Central memory CD8-positive, alpha-beta T cell (primary cell): ENCODE data around the gene SASH1.

ENCODE experiments used
- ATAC-seq: fragments of 150-1000 bp; cut with Tn5 transposase; replicated peaks from 2 replicates; pipeline ENCODE4 v1.10.0; 2022; ENCODE audit warnings: mild to moderate bottlenecking, moderate FRiP score, moderate number of reproducible peaks; ENCODE audit not compliant: poor library complexity, severe bottlenecking; ENCODE audit errors: extremely low read depth
- DNase-seq, 2 donors: peaks; one replicate each; pipeline ENCODE4 v3.0.0; 2021; ENCODE audit warnings: low spot score in 2 of 2
- H3K27ac Mint-ChIP-seq: one replicate; pipeline ENCODE4 v1.8.0; 2022; ENCODE audit warnings: low read depth, mild to moderate bottlenecking, moderate library complexity, mixed read lengths
- H3K27me3 Mint-ChIP-seq: one replicate; pipeline ENCODE4 v1.8.0; 2022; ENCODE audit warnings: mixed read lengths
- H3K36me3 Mint-ChIP-seq: one replicate; pipeline ENCODE4 v1.8.0; 2022; ENCODE audit warnings: mild to moderate bottlenecking, moderate library complexity, mixed read lengths; ENCODE audit not compliant: insufficient read depth
- H3K4me1 Mint-ChIP-seq: one replicate; pipeline ENCODE4 v1.8.0; 2022; ENCODE audit warnings: mixed read lengths
- H3K4me3 Mint-ChIP-seq: one replicate; pipeline ENCODE4 v1.8.0; 2022; ENCODE audit warnings: mild to moderate bottlenecking, moderate library complexity, mixed read lengths
- H3K9me3 Mint-ChIP-seq: one replicate; pipeline ENCODE4 v1.8.0; 2022; ENCODE audit warnings: mixed read lengths

The SASH1 gene

GRCh38 chr6:148559848-148560433, 217.3 kb downstream of the SASH1 start:
- DNase-seq (peak; percentile 55 to 63), ATAC-seq (peak; percentile 59)
- Mint-ChIP-seq H3K27me3 (peaks cover 42% of the 10 kb centered on the region), H3K27ac (no peak overlapping the region), H3K9me3 (no peaks in the 10 kb centered on the region), H3K36me3 (peaks cover 1% of the 10 kb centered on the region), H3K4me1 (peaks cover 9% of the 10 kb centered on the region), H3K4me3 (no peak overlapping the region)

- Mint-ChIP-seq H3K4me1 (peaks cover 20% of the 10 kb centered on the region), H3K27me3 (peaks cover 44% of the 10 kb centered on the region), H3K9me3 (no peaks in the 10 kb centered on the region), H3K4me3 (no peak overlapping the region), H3K27ac (no peak overlapping the region), H3K36me3 (peaks cover 1% of the 10 kb centered on the region)
- no peak for ATAC-seq
- no peak for DNase-seq
Observed at GRCh38 chr6:148561629-148562028, 219.0 kb downstream of the SASH1 start.

- H3K4me1 Mint-ChIP-seq, result peaks cover 19% of the 10 kb centered on the region
- H3K27ac Mint-ChIP-seq, result no peak overlapping the region
- H3K27me3 Mint-ChIP-seq, result peaks cover 40% of the 10 kb centered on the region
- no peak overlapping the region for H3K4me3 Mint-ChIP-seq
- H3K36me3 Mint-ChIP-seq, result peaks cover 1% of the 10 kb centered on the region
- DNase-seq (no peak), ATAC-seq (no peak)
- no peaks in the 10 kb centered on the region for H3K9me3 Mint-ChIP-seq
Observed at GRCh38 chr6:148563066-148563465, 220.4 kb downstream of the SASH1 start.

- no peak overlapping the region for H3K4me3 Mint-ChIP-seq
- H3K27me3 Mint-ChIP-seq, result peaks cover 43% of the 10 kb centered on the region
- H3K9me3 Mint-ChIP-seq, result no peaks in the 10 kb centered on the region
- ATAC-seq (no peak), DNase-seq (no peak)
- H3K27ac Mint-ChIP-seq, result no peak overlapping the region
- H3K36me3 Mint-ChIP-seq, result no peaks in the 10 kb centered on the region
- H3K4me1 Mint-ChIP-seq, result peaks cover 18% of the 10 kb centered on the region
Observed at GRCh38 chr6:148564494-148565035, 221.9 kb downstream of the SASH1 start.

- Mint-ChIP-seq H3K36me3 (no peaks in the 10 kb centered on the region), H3K4me1 (peaks cover 18% of the 10 kb centered on the region), H3K27ac (no peak overlapping the region), H3K9me3 (no peaks in the 10 kb centered on the region), H3K4me3 (no peak overlapping the region), H3K27me3 (peaks cover 51% of the 10 kb centered on the region)
- ATAC-seq (no peak), DNase-seq (no peak)
Observed at GRCh38 chr6:148565321-148565926, 222.8 kb downstream of the SASH1 start.

GRCh38 chr6:148565930-148566663, 223.5 kb downstream of the SASH1 start:
- DNase-seq (no peak), ATAC-seq (peak; percentile 30)
- Mint-ChIP-seq H3K36me3 (no peaks in the 10 kb centered on the region), H3K27me3 (peaks cover 57% of the 10 kb centered on the region), H3K4me3 (no peak overlapping the region), H3K9me3 (no peaks in the 10 kb centered on the region), H3K4me1 (peaks cover 18% of the 10 kb centered on the region), H3K27ac (peak overlapping the region; percentile 80)

GRCh38 chr6:148566664-148567350, 224.2 kb downstream of the SASH1 start:
- Mint-ChIP-seq H3K9me3 (no peaks in the 10 kb centered on the region), H3K27me3 (peaks cover 63% of the 10 kb centered on the region), H3K36me3 (no peaks in the 10 kb centered on the region), H3K27ac (peak overlapping the region; percentile 80), H3K4me1 (peaks cover 18% of the 10 kb centered on the region), H3K4me3 (peak overlapping the region; percentile 22)
- ATAC-seq (peak; percentile 82), DNase-seq (peak in 1 of 2 donors; percentile 20)

GRCh38 chr6:148570456-148570855, 227.8 kb downstream of the SASH1 start:
- H3K4me1 Mint-ChIP-seq, result peaks cover 18% of the 10 kb centered on the region
- H3K9me3 Mint-ChIP-seq, result no peaks in the 10 kb centered on the region
- H3K36me3 Mint-ChIP-seq, result no peaks in the 10 kb centered on the region
- H3K4me3 Mint-ChIP-seq, result no peak overlapping the region
- DNase-seq (no peak), ATAC-seq (no peak)
- no peak overlapping the region for H3K27ac Mint-ChIP-seq
- H3K27me3 Mint-ChIP-seq, result peaks cover 39% of the 10 kb centered on the region

- Mint-ChIP-seq H3K9me3 (no peaks in the 10 kb centered on the region), H3K4me1 (no peaks in the 10 kb centered on the region), H3K27me3 (peaks cover 44% of the 10 kb centered on the region), H3K4me3 (no peak overlapping the region), H3K36me3 (no peaks in the 10 kb centered on the region), H3K27ac (no peak overlapping the region)
- no peak for ATAC-seq
- DNase-seq, result no peak
Observed at GRCh38 chr6:148572676-148573335, 230.2 kb downstream of the SASH1 start.

- H3K27ac Mint-ChIP-seq, result no peak overlapping the region
- peaks cover 51% of the 10 kb centered on the region for H3K27me3 Mint-ChIP-seq
- no peak overlapping the region for H3K4me3 Mint-ChIP-seq
- DNase-seq (no peak), ATAC-seq (no peak)
- H3K4me1 Mint-ChIP-seq, result no peaks in the 10 kb centered on the region
- H3K36me3 Mint-ChIP-seq, result no peaks in the 10 kb centered on the region
- no peaks in the 10 kb centered on the region for H3K9me3 Mint-ChIP-seq
Observed at GRCh38 chr6:148573922-148574321, 231.3 kb downstream of the SASH1 start.

GRCh38 chr6:148577687-148578488, 235.2 kb downstream of the SASH1 start:
- Mint-ChIP-seq H3K27ac (no peak overlapping the region), H3K4me3 (no peak overlapping the region), H3K36me3 (no peaks in the 10 kb centered on the region), H3K9me3 (no peaks in the 10 kb centered on the region), H3K4me1 (no peaks in the 10 kb centered on the region), H3K27me3 (peaks cover 62% of the 10 kb centered on the region)
- ATAC-seq (peak; percentile 77), DNase-seq (no peak)
